Measurements from ENCODE around the gene NRP1. TPM values are rescaled to one million over a fixed set of nuclear protein-coding genes. Genes with fewer than 3 reads are reported as not detected.

NRP1 gene
- total and polyA plus RNA-seq, 9 donors = 39.6 to 134 (median 67.2) TPM

DNA sequence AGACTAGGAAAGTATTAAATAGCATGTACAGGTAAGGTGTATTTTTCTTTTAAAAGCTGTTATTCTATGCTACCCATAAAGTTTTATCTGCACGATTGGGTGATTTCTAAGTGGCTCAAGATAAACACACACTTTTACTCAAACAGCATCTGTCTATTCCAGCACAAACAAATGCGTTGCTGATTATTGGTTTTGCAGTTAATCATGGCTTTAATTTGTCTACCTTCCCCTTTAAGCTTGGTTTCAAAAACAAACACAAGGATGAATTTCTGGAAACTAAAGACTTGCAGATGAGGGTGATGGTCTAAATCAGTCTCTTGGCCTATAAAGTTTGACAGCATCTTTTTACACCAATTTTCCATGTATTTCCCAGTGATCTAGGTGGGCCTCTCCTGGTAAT, 94.2 kb downstream of the NRP1 start:
- Histone ChIP-seq H3K9me3 (no peaks in the 10 kb centered on the region), H3K4me3 (no peak overlapping the region), H3K27me3 (no peaks in the 10 kb centered on the region), H3K27ac (no peak overlapping the region), H3K4me1 (ENCODE audit: insufficient read depth) (peaks cover 11% of the 10 kb centered on the region), H3K36me3 (no peaks in the 10 kb centered on the region)
- intact Hi-C loops (cut with DNase I) = no loop called here
- TF ChIP-seq, protein P1, sequence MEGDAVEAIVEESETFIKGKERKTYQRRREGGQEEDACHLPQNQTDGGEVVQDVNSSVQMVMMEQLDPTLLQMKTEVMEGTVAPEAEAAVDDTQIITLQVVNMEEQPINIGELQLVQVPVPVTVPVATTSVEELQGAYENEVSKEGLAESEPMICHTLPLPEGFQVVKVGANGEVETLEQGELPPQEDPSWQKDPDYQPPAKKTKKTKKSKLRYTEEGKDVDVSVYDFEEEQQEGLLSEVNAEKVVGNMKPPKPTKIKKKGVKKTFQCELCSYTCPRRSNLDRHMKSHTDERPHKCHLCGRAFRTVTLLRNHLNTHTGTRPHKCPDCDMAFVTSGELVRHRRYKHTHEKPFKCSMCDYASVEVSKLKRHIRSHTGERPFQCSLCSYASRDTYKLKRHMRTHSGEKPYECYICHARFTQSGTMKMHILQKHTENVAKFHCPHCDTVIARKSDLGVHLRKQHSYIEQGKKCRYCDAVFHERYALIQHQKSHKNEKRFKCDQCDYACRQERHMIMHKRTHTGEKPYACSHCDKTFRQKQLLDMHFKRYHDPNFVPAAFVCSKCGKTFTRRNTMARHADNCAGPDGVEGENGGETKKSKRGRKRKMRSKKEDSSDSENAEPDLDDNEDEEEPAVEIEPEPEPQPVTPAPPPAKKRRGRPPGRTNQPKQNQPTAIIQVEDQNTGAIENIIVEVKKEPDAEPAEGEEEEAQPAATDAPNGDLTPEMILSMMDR (IDR thresholded peaks at IDR 0.05) = no peak
- TF ChIP-seq POLR2A (IDR thresholded peaks at IDR 0.05) (no peak), EP300 (IDR thresholded peaks at IDR 0.05) (no peak)
- WGBS, 3 donors = 76 to 85% (median 79%) methylated on average over 2 of the region's 2 CpGs
- no peak for DNase-seq

DNA sequence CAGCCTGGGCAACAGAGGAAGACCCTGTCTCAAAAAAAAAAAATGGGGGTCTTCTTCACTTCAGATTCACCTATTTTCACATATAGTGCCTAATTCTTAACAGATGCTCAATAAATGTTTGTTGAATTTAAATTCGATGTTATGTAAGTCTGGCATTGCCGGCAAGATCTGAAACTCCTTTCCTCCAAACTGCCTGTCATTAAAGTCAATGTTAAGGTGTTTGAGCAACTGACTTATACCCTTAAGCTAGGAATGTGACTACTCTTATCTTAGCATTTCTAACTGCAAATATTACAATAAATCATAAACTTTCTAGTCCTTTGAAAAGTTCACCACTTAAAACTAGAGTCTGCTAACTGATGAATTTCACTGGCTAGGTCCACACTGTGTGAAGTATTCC, 95.2 kb downstream of the NRP1 start:
- H3K4me1 ChIP-seq (ENCODE audit: insufficient read depth) = peaks cover 16% of the 10 kb centered on the region
- WGBS, 3 donors = 89 to 94% (median 91%) methylated on average over 2 of the region's 2 CpGs
- H3K27me3 ChIP-seq = no peaks in the 10 kb centered on the region
- no peak overlapping the region for H3K27ac ChIP-seq
- no peaks in the 10 kb centered on the region for H3K9me3 ChIP-seq
- intact Hi-C loops (cut with DNase I) = no loop called here
- H3K4me3 ChIP-seq = no peak overlapping the region
- no peak for TF ChIP-seq EP300 (IDR thresholded peaks at IDR 0.05)
- TF ChIP-seq, protein P1 (IDR thresholded peaks at IDR 0.05) = no peak
- no peak for TF ChIP-seq POLR2A (IDR thresholded peaks at IDR 0.05)
- no peak for DNase-seq
- H3K36me3 ChIP-seq = no peaks in the 10 kb centered on the region

DNA sequence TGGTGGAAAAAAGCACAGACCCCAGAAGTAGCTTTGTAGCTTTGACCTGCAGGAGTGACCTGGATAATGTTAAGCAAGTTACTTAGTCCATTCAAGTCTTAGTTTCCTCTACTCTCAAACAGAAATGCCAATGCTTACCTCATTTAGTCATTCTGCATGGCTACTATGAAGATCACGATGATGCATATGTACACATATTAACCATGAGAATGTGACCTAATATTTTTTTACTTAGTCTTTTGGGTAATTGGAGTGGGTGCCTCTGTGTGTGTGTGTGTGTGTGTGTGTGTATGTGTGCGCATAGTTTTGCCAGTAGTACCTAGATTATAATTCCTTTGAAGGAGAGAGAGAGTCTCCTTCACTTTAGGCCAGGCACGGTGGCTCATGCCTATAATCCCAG, 95.8 kb downstream of the NRP1 start:
- DNase-seq = no peak
- 86 to 97% (median 92%) methylated on average over 3 of the region's 3 CpGs for WGBS, 3 donors
- TF ChIP-seq, protein P1 (IDR thresholded peaks at IDR 0.05) = no peak
- TF ChIP-seq EP300 (IDR thresholded peaks at IDR 0.05) (no peak), POLR2A (IDR thresholded peaks at IDR 0.05) (no peak)

DNA sequence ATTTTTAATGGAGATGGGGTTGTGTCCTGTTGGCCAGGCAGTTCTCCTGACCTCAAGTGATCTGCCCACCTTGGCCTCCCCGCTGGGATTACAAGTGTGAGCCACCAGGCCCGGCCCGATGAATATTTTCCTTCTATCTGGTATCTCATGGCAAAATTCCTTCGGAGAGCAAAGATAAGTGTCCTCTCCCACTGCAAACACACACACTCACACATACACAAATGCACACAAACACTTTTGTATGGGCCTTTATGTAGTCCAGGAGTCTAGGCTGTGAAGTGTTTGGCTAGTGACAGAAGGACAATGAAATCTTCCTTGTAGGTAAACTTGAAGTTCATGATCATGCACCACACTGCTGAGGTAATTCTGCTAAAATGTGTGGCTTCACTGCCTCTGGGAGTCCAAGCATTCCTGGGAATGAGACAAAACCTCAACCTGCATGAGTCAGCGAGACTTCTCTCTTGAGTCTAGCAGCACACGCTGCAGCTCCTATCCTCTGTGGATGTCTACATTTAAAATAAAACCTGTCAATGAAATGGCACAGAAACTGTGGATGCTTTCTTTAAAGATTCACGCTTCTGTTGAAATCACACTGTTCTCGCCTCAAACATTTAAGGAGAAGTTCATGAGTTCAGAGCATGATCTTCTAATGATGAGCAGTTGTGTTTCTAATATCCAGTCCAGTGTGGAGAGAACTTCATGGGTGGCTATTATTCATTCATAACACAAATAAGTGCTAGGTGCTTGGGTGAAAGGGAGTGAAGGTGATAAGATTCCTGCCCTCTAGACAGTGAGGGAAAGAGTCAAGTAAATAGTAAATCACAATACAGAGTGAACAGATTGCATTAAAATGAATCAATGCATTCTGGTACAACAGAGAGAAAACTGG, 96.5 kb downstream of the NRP1 start:
- Histone ChIP-seq H3K4me1 (ENCODE audit: insufficient read depth) (peaks cover 23% of the 10 kb centered on the region), H3K9me3 (no peaks in the 10 kb centered on the region), H3K27me3 (no peaks in the 10 kb centered on the region), H3K4me3 (no peak overlapping the region), H3K36me3 (no peaks in the 10 kb centered on the region), H3K27ac (no peak overlapping the region)
- DNase-seq = no peak
- 42 to 54% (median 53%) methylated on average over 8 of the region's 8 CpGs for WGBS, 3 donors
- TF ChIP-seq, protein P1 (IDR thresholded peaks at IDR 0.05) = no peak
- TF ChIP-seq EP300 (IDR thresholded peaks at IDR 0.05) = no peak
- no peak for TF ChIP-seq POLR2A (IDR thresholded peaks at IDR 0.05)
- intact Hi-C loops (cut with DNase I) = no loop called here

More for the DNA sequence above, 95.8 kb downstream of the NRP1 start:
- Histone ChIP-seq H3K27me3 (no peaks in the 10 kb centered on the region), H3K4me1 (ENCODE audit: insufficient read depth) (peaks cover 18% of the 10 kb centered on the region), H3K36me3 (no peaks in the 10 kb centered on the region), H3K27ac (no peak overlapping the region), H3K9me3 (no peaks in the 10 kb centered on the region), H3K4me3 (no peak overlapping the region)
- intact Hi-C loops (cut with DNase I) = no loop called here
